Measurements from ENCODE around the gene PNO1. TPM values are rescaled to one million over a fixed set of nuclear protein-coding genes. Genes with fewer than 3 reads are reported as not detected.

The PNO1 gene
- total and polyA plus RNA-seq, 10 of the 15 experiments (the other 5 are each of a cell fraction or from before 2014, with no cell fraction given): 9.7 to 60.2 (median 30.3) TPM

GRCh38 chr2:68203587-68203986 is 45.9 kb downstream of the PNO1 start (continued):
- no peak for TF ChIP-seq USF1 (IDR thresholded peaks at IDR 0.05; ENCODE audit: borderline replicate concordance, extremely low read length, insufficient read depth, low read depth, low read length)
- TF ChIP-seq ZBTB11 (CRISPR knock-in tag; IDR thresholded peaks at IDR 0.05): no peak
- TF ChIP-seq ATF7 (IDR thresholded peaks at IDR 0.05; ENCODE audit: low read depth): peak; percentile 62
- no peak for TF ChIP-seq CBFB (IDR thresholded peaks at IDR 0.05; ENCODE audit: low read depth)
- TF ChIP-seq POLR2AphosphoS5 (IDR thresholded peaks at IDR 0.05; ENCODE audit: low read length): no peak
- TF ChIP-seq REST (IDR thresholded peaks at IDR 0.05; ENCODE audit: low read depth, low read length): peak; percentile 47; the same call in 1 of the 2 replicates
- TF ChIP-seq GABPA (IDR thresholded peaks at IDR 0.05; ENCODE audit: low read depth): peak; percentile 61
- no peak for TF ChIP-seq SPI1 (IDR thresholded peaks at IDR 0.05; ENCODE audit: borderline replicate concordance, insufficient read depth, low read depth, low read length)
- TF ChIP-seq ZBTB40 (IDR thresholded peaks at IDR 0.05; ENCODE audit: borderline replicate concordance): no peak
- TF ChIP-seq MTA2 (IDR thresholded peaks at IDR 0.05; ENCODE audit: low read depth): peak; percentile 80
- no peak for TF ChIP-seq SMAD5 (IDR thresholded peaks at IDR 0.05; ENCODE audit: low read depth)
- TF ChIP-seq ZNF217 (IDR thresholded peaks at IDR 0.05): peak; percentile 98
- no peak for TF ChIP-seq MLLT1 (IDR thresholded peaks at IDR 0.05)
- TF ChIP-seq TCF3 (IDR thresholded peaks at IDR 0.05; ENCODE audit: borderline replicate concordance, insufficient read depth, low read depth, low read length): no peak
- TF ChIP-seq NFXL1 (IDR thresholded peaks at IDR 0.05; ENCODE audit: borderline replicate concordance): no peak

Data from GM12878 (cell line).